DOHH2 (cell line): ENCODE results near the gene EMILIN3.

Source experiments
- H3F3A ChIP-seq: fragments of 200-600 bp; sonication (generic), shearing (Covaris generic); 2 replicates; pipeline ENCODE4 v1.6.0; 2016; ENCODE audit warnings: antibody characterized with exemption, mild to moderate bottlenecking; ENCODE audit not compliant: control insufficient read depth, insufficient read depth
- H3K27ac ChIP-seq: fragments of 200-600 bp; sonication (generic); 2 replicates; pipeline ENCODE4 v1.5.1; 2014; ENCODE audit warnings: low read depth, mild to moderate bottlenecking, low read length, moderate library complexity
- H3K27me3 ChIP-seq: fragments of 200-600 bp; sonication (generic); 2 replicates; pipeline ENCODE4 v1.6.1; 2014; ENCODE audit warnings: mild to moderate bottlenecking, low read length, mixed read lengths; ENCODE audit not compliant: control insufficient read depth
- H3K36me3 ChIP-seq: fragments of 200-600 bp; sonication (generic); 2 replicates; pipeline ENCODE4 v1.6.1; 2014; ENCODE audit warnings: mild to moderate bottlenecking, low read length, moderate library complexity, mixed read lengths; ENCODE audit not compliant: control insufficient read depth
- H3K4me1 ChIP-seq: fragments of 200-600 bp; sonication (generic); 2 replicates; pipeline ENCODE4 v1.6.1; 2014; ENCODE audit warnings: mild to moderate bottlenecking, low read length, mixed read lengths; ENCODE audit not compliant: control insufficient read depth
- H3K4me2 ChIP-seq: fragments of 200-600 bp; sonication (generic); 2 replicates; pipeline ENCODE4 v1.6.0; 2014; ENCODE audit warnings: mild to moderate bottlenecking, low read length, moderate library complexity
- H3K4me3 ChIP-seq: fragments of 200-600 bp; sonication (generic); 2 replicates; pipeline ENCODE4 v1.5.1; 2014; ENCODE audit warnings: mild to moderate bottlenecking, low read length, mixed read lengths
- H3K79me2 ChIP-seq: fragments of 200-600 bp; sonication (generic); 2 replicates; pipeline ENCODE4 v1.6.1; 2014; ENCODE audit warnings: mild to moderate bottlenecking, low read length, mixed read lengths; ENCODE audit not compliant: control insufficient read depth
- H3K9me2 ChIP-seq: fragments of 200-600 bp; sonication (generic); replicated peaks from 2 replicates; pipeline ENCODE4 v1.6.1; 2014; ENCODE audit warnings: mild to moderate bottlenecking, low read length, mixed read lengths; ENCODE audit not compliant: control insufficient read depth
- H3K9me3 ChIP-seq: fragments of 200-600 bp; sonication (generic); 2 replicates; pipeline ENCODE4 v1.6.1; 2014; ENCODE audit warnings: antibody characterized with exemption, low read length, mixed read lengths; ENCODE audit not compliant: control insufficient read depth, insufficient read depth
- H4K20me1 ChIP-seq: fragments of 200-600 bp; sonication (generic); 2 replicates; pipeline ENCODE4 v1.6.0; 2014; ENCODE audit warnings: low read depth, mild to moderate bottlenecking, antibody characterized with exemption, low read length, moderate library complexity; ENCODE audit not compliant: control insufficient read depth, insufficient read depth
- CTCF ChIP-seq: fragments of 200-600 bp; sonication (generic); IDR thresholded peaks from one replicate; pipeline ENCODE4 v1.5.1; 2014; ENCODE audit warnings: antibody characterized with exemption, mild to moderate bottlenecking, low read depth, low read length; ENCODE audit not compliant: poor library complexity, severe bottlenecking
- EZH2phosphoT487 ChIP-seq: fragments of 200-600 bp; sonication (generic); IDR thresholded peaks from 2 replicates; pipeline ENCODE4 v1.6.1; 2017; ENCODE audit warnings: borderline replicate concordance, mild to moderate bottlenecking, antibody characterized with exemption, low read length, moderate library complexity, mixed read lengths

Gene EMILIN3

GRCh38 chr20:41318271-41318649 lies 48.4 kb downstream of the EMILIN3 start:
- Histone ChIP-seq H3K36me3 (no peaks in the 10 kb centered on the region), H3K27ac (no peak overlapping the region), H3F3A (peaks cover 5% of the 10 kb centered on the region), H4K20me1 (no peaks in the 10 kb centered on the region), H3K9me3 (no peaks in the 10 kb centered on the region), H3K4me3 (peak overlapping the region; percentile 75), H3K4me2 (peak overlapping the region; percentile 77), H3K79me2 (peaks cover 32% of the 10 kb centered on the region), H3K9me2 (no peaks in the 10 kb centered on the region), H3K4me1 (peaks cover 22% of the 10 kb centered on the region), H3K27me3 (no peaks in the 10 kb centered on the region)
- TF ChIP-seq CTCF = no peak
- TF ChIP-seq EZH2phosphoT487 = no peak

- H3K27me3 ChIP-seq = no peaks in the 10 kb centered on the region
- peak within 1 kb of the TSS; percentile 98 for H3K4me2 ChIP-seq
- TF ChIP-seq EZH2phosphoT487 (no peak), CTCF (no peak)
- H3K9me2 ChIP-seq = no peaks in the 10 kb centered on the region
- H3F3A ChIP-seq = peaks cover 5% of the 10 kb centered on the region
- no peaks in the 10 kb centered on the region for H3K9me3 ChIP-seq
- no peaks in the 10 kb centered on the region for H4K20me1 ChIP-seq
- H3K36me3 ChIP-seq = no peaks in the 10 kb centered on the region; the same call in 1 of the 2 replicates
- H3K4me1 ChIP-seq = peaks cover 22% of the 10 kb centered on the region
- H3K27ac ChIP-seq = peak within 1 kb of the TSS; percentile 32
- H3K79me2 ChIP-seq = peaks cover 38% of the 10 kb centered on the region
- peak within 1 kb of the TSS; percentile 91 for H3K4me3 ChIP-seq
Observed at GRCh38 chr20:41317546-41318270, 48.9 kb downstream of the EMILIN3 start, which contains the start of gene ZHX3. TSS of gene ZHX3 (minus strand) at chr20:41317731. CDS start at chr20:41204916, 112,815 bp downstream.

GRCh38 chr20:41316602-41317545 lies 49.7 kb downstream of the EMILIN3 start:
- peaks cover 22% of the 10 kb centered on the region for H3K4me1 ChIP-seq
- H3K9me3 ChIP-seq = no peaks in the 10 kb centered on the region
- H3K36me3 ChIP-seq = peaks cover 5% of the 10 kb centered on the region
- peak overlapping the region; percentile 91 for H3K4me3 ChIP-seq
- peaks cover 43% of the 10 kb centered on the region for H3K79me2 ChIP-seq
- H3K27me3 ChIP-seq = no peaks in the 10 kb centered on the region
- no peaks in the 10 kb centered on the region for H3K9me2 ChIP-seq
- peak overlapping the region; percentile 98 for H3K4me2 ChIP-seq
- no peak for TF ChIP-seq EZH2phosphoT487
- no peak for TF ChIP-seq CTCF
- peaks cover 5% of the 10 kb centered on the region for H3F3A ChIP-seq
- no peaks in the 10 kb centered on the region for H4K20me1 ChIP-seq
- peak overlapping the region; percentile 32 for H3K27ac ChIP-seq
